Transverse colon (tissue), 4 donors: ENCODE results near the gene FNBP1. TPM values are rescaled to one million over a fixed set of nuclear protein-coding genes. Genes with fewer than 3 reads are reported as not detected.

Experiments
- DNase-seq: peaks from one replicate; pipeline ENCODE4 v3.0.0-alpha.2; 2019
- H3K27ac ChIP-seq, 4 donors: fragments of 200-600 bp; sonication (generic); 2 replicates each; pipeline ENCODE4 v1.5.1; 2016 to 2018; ENCODE audit warnings: inconsistent platforms in 4 of 4
- H3K27me3 ChIP-seq: fragments of 200-600 bp; sonication (generic); 2 replicates; pipeline ENCODE4 v1.5.1; 2017; ENCODE audit warnings: inconsistent platforms
- H3K36me3 ChIP-seq, 4 donors: fragments of 200-600 bp; sonication (generic); 2 replicates each; pipeline ENCODE4 v1.5.1; 2017 to 2019; ENCODE audit warnings: inconsistent platforms in 4 of 4
- H3K4me1 ChIP-seq, 4 donors: fragments of 200-600 bp; sonication (generic); 2 replicates each; pipeline ENCODE4 v1.5.1; 2017 to 2020; ENCODE audit warnings: inconsistent platforms in 4 of 4
- H3K4me3 ChIP-seq, 4 donors: fragments of 200-600 bp; sonication (generic); 1 replicate in 1 of 4; 2 replicates in 3 of 4; pipeline versions ENCODE4 v1.5.1 to v1.6.1; 2017 to 2019; ENCODE audit warnings: inconsistent platforms in 4 of 4
- H3K9me3 ChIP-seq, 2 donors: fragments of 200-600 bp; sonication (generic); 2 replicates each; pipeline ENCODE4 v1.5.1; 2017 to 2019; ENCODE audit warnings: inconsistent platforms in 2 of 2
- CTCF ChIP-seq, 5 experiments: fragments of 200-600 bp in 3 of 5; fragments of 450-650 bp in 2 of 5; sonication (generic) in 3 of 5; IDR thresholded peaks; 1 replicate in 2 of 5; 2 replicates in 3 of 5; pipeline ENCODE4 v1.5.1; 2016 to 2017; ENCODE audit warnings: antibody characterized with exemption in 5 of 5, inconsistent platforms in 3 of 5, mild to moderate bottlenecking in 2 of 5, moderate library complexity in 1 of 5
- EP300 ChIP-seq: sonication (generic); formaldehyde crosslinking; IDR thresholded peaks from one replicate; pipeline ENCODE4 v1.6.1; 2017; ENCODE audit warnings: antibody characterized with exemption, low read depth
- POLR2A ChIP-seq: fragments of 450-650 bp; IDR thresholded peaks from one replicate; pipeline ENCODE4 v1.6.1; 2016; ENCODE audit warnings: antibody characterized with exemption, mild to moderate bottlenecking, moderate library complexity
- POLR2AphosphoS5 ChIP-seq, 3 donors: sonication (generic); formaldehyde crosslinking; IDR thresholded peaks; one replicate each; pipeline ENCODE4 v1.6.1; 2016; ENCODE audit warnings: antibody characterized with exemption in 3 of 3
- WGBS, 2 donors: methylation state at CpG; one replicate each; pipeline ENCODE4 v1.1.5; 2018; ENCODE audit warnings: low coverage in 1 of 2; 5-methylcytosine and 5-hydroxymethylcytosine counted together
- in situ Hi-C, 4 donors: fragments of 200-750 bp; cut with MboI; loops; one replicate each; pipeline versions ENCODE4 v1.15.0 to v1.15.1; 2017; ENCODE audit warnings: low sequenced_read_pairs in 3 of 4, low pct_ligation_motif_present in 1 of 4, low pct_unique_long_range_greater_than_20kb in 1 of 4
- intact Hi-C: fragments of 100-400 bp; cut with DNase I; formaldehyde crosslinking; loops from one replicate; pipeline ENCODE4 v1.15.1; 2023; ENCODE audit warnings: low total_unique reads
- total RNA-seq, 4 donors: library from RNA; depleted of rRNA; stranded (reverse); fragments of >200 nt; gene quantifications; one replicate each; pipeline ENCODE4 v1.1.0, GENCODE V29; 2016

The FNBP1 gene
- total RNA-seq, 4 donors from 2014 or later: 38.5 to 114 (median 62.9) TPM

GRCh38 chr9:129878291-129878690 lies 164.7 kb downstream of the FNBP1 start:
- 96% methylated on average over 11 of the region's 11 CpGs; no CpG with 5 or more reads in 1 of the 2 donors for WGBS, 2 donors
- DNase-seq: no peak

GRCh38 chr9:129876815-129877214 lies 166.2 kb downstream of the FNBP1 start:
- TF ChIP-seq EP300 (no peak), CTCF (IDR thresholded peaks at IDR 0.05) (no peak), POLR2AphosphoS5 (IDR thresholded peaks at IDR 0.05) (no peak), POLR2A (no peak)
- no peak overlapping the region for H3K4me3 ChIP-seq
- 87% methylated on average over 7 of the region's 7 CpGs; no CpG with 5 or more reads in 1 of the 2 donors for WGBS, 2 donors
- DNase-seq: no peak
- peaks cover 0 to 12% (median 5%) of the 10 kb centered on the region in 4 donors for H3K36me3 ChIP-seq
- in situ Hi-C loops (loop anchor here in 3 of 4 donors (25.0 kb wide), 2 partner anchors 160 to 360 kb away; partner anchors contain the start of gene FNBP1 (in 2 of the 3)), intact Hi-C loops (loop anchor here (10.0 kb wide), 1 partner anchor 458 kb away; no protein-coding TSS in a partner anchor)
- no peaks in the 10 kb centered on the region for H3K9me3 ChIP-seq
- H3K4me1 ChIP-seq: peaks cover 0 to 6% (median 0%) of the 10 kb centered on the region in 4 donors
- no peak overlapping the region for H3K27ac ChIP-seq
- no peaks in the 10 kb centered on the region for H3K27me3 ChIP-seq

More at GRCh38 chr9:129878291-129878690, 164.7 kb downstream of the FNBP1 start:
- Histone ChIP-seq H3K4me1 (peaks cover 0 to 6% (median 0%) of the 10 kb centered on the region in 4 donors), H3K27me3 (no peaks in the 10 kb centered on the region), H3K4me3 (no peak overlapping the region), H3K36me3 (peaks cover 0 to 12% (median 5%) of the 10 kb centered on the region in 4 donors), H3K9me3 (no peaks in the 10 kb centered on the region), H3K27ac (no peak overlapping the region)
- TF ChIP-seq POLR2A (no peak), POLR2AphosphoS5 (IDR thresholded peaks at IDR 0.05) (no peak), CTCF (IDR thresholded peaks at IDR 0.05) (no peak), EP300 (no peak)
- in situ Hi-C loops: loop anchor here in 3 of 4 donors (25.0 kb wide), 2 partner anchors 159 to 359 kb away; partner anchors contain the start of gene FNBP1 (in 2 of the 3)
- intact Hi-C loops: loop anchor here (10.0 kb wide), 1 partner anchor 457 kb away; no protein-coding TSS in a partner anchor

- H3K4me3 ChIP-seq: no peak overlapping the region
- H3K4me1 ChIP-seq: no peaks in the 10 kb centered on the region
- no peak overlapping the region for H3K27ac ChIP-seq
- TF ChIP-seq EP300: no peak
- no peak for TF ChIP-seq CTCF (IDR thresholded peaks at IDR 0.05)
- TF ChIP-seq POLR2A: no peak
- no peak for TF ChIP-seq POLR2AphosphoS5 (IDR thresholded peaks at IDR 0.05)
- H3K36me3 ChIP-seq: peaks cover 0 to 12% (median 5%) of the 10 kb centered on the region in 4 donors
- intact Hi-C loops: loop anchor here (10.0 kb wide), 1 partner anchor 459 kb away; no protein-coding TSS in a partner anchor
- H3K27me3 ChIP-seq: no peaks in the 10 kb centered on the region
- H3K9me3 ChIP-seq: no peaks in the 10 kb centered on the region
- DNase-seq: no peak
- WGBS, 2 donors: 90% methylated on average over 27 of the region's 27 CpGs; no CpG with 5 or more reads in 1 of the 2 donors
- in situ Hi-C loops: loop anchor here in 3 of 4 donors (25.0 kb wide), 2 partner anchors 161 to 361 kb away; partner anchors contain the start of gene FNBP1 (in 2 of the 3)
These were observed 167.1 kb downstream of the FNBP1 start for GRCh38 chr9:129875687-129876395.

GRCh38 chr9:129875181-129875611 lies 167.8 kb downstream of the FNBP1 start:
- H3K27ac ChIP-seq: no peak overlapping the region
- no peaks in the 10 kb centered on the region for H3K9me3 ChIP-seq
- DNase-seq: no peak
- TF ChIP-seq POLR2A (no peak), CTCF (IDR thresholded peaks at IDR 0.05) (no peak), EP300 (no peak), POLR2AphosphoS5 (IDR thresholded peaks at IDR 0.05) (no peak)
- H3K4me3 ChIP-seq: no peak overlapping the region
- 93% methylated on average over 23 of the region's 23 CpGs; no CpG with 5 or more reads in 1 of the 2 donors for WGBS, 2 donors
- in situ Hi-C loops: loop anchor here in 3 of 4 donors (25.0 kb wide), 2 partner anchors 162 to 362 kb away; partner anchors contain the start of gene FNBP1 (in 2 of the 3)
- intact Hi-C loops: loop anchor here (10.0 kb wide), 1 partner anchor 460 kb away; no protein-coding TSS in a partner anchor
- no peaks in the 10 kb centered on the region for H3K4me1 ChIP-seq
- no peaks in the 10 kb centered on the region for H3K27me3 ChIP-seq
- peaks cover 0 to 12% (median 5%) of the 10 kb centered on the region in 4 donors for H3K36me3 ChIP-seq
